Measurements from ENCODE around the gene LAS1L.
"Not testable (repeated sequence)": the region's sequence is repeated elsewhere in the genome, so short reads cannot be mapped to it uniquely, and the experiment has no call there.

GRCh38 chrX:65479102-65479501 lies 55.5 kb downstream of the LAS1L start:
- TF ChIP-seq CTCF (IDR thresholded peaks at IDR 0.05); RCOR1 (IDR thresholded peaks at IDR 0.05; ENCODE audit: low read depth, low read length); JUN (IDR thresholded peaks at IDR 0.05); POLR2A (IDR thresholded peaks at IDR 0.05; ENCODE audit: low read length); RAD21 (conservative IDR thresholded peaks at IDR 0.05 in 1 of 2, IDR thresholded peaks at IDR 0.05 in 1 of 2); REST (IDR thresholded peaks at IDR 0.05); ELK1 (IDR thresholded peaks at IDR 0.05; ENCODE audit: low read depth, low read length); CBX8 (IDR thresholded peaks at IDR 0.05); BHLHE40 (IDR thresholded peaks at IDR 0.05; ENCODE audit: low read depth, low read length): not testable (repeated sequence)

Measured in A549 (cell line).